OCI-LY7 (cell line): ENCODE measurements around the gene CRIM1. TPM values are rescaled to one million over a fixed set of nuclear protein-coding genes. Genes with fewer than 3 reads are reported as not detected.

Experiments used
- BruUV-seq: library from RNA; stranded (reverse); fragments of 400-500 nt; replicated peaks from 2 replicates; lab custom pipeline; 2021; lab: Mats Ljungman, UMichigan
- CTCF ChIA-PET: fragments of 300-600 bp; sonication (Branson Sonifier 250); formaldehyde crosslinking; loops from one replicate; lab custom pipeline; 2022; ENCODE audit warnings: antibody characterized with exemption; ENCODE audit not compliant: unreplicated experiment; lab: Charles Lee
- POLR2A ChIA-PET: fragments of 300-600 bp; sonication (Branson Sonifier 250); formaldehyde crosslinking; loops from one replicate; lab custom pipeline; 2022; ENCODE audit warnings: antibody characterized with exemption; lab: Charles Lee
- DNase-seq: peaks from one replicate; pipeline ENCODE4 v3.0.0-alpha.2; 2015; ENCODE audit warnings: low spot score
- H2AFZ ChIP-seq: fragments of 200-600 bp; sonication (generic), shearing (Covaris generic); 2 replicates; pipeline ENCODE4 v1.6.1; 2014; ENCODE audit warnings: mild to moderate bottlenecking, antibody characterized with exemption, low read length, moderate library complexity
- H3K27ac ChIP-seq: fragments of 200-600 bp; sonication (generic); 2 replicates; pipeline ENCODE4 v1.5.1; 2014; ENCODE audit warnings: mixed run types, low read depth, mild to moderate bottlenecking, moderate library complexity, low read length, inconsistent platforms; ENCODE audit not compliant: poor library complexity, severe bottlenecking
- H3K36me3 ChIP-seq: fragments of 200-600 bp; sonication (generic); 2 replicates; pipeline ENCODE4 v1.6.1; 2014; ENCODE audit warnings: mild to moderate bottlenecking, antibody characterized with exemption, low read length, moderate library complexity, mixed read lengths; ENCODE audit not compliant: insufficient read depth
- H3K4me1 ChIP-seq: fragments of 200-600 bp; sonication (generic); 2 replicates; pipeline ENCODE4 v1.5.1; 2014; ENCODE audit warnings: mild to moderate bottlenecking, low read length; ENCODE audit not compliant: insufficient read depth, poor library complexity, severe bottlenecking
- H3K4me2 ChIP-seq: fragments of 200-600 bp; sonication (generic); 2 replicates; pipeline ENCODE4 v1.6.1; 2014; ENCODE audit warnings: mild to moderate bottlenecking, low read length
- H3K4me3 ChIP-seq: fragments of 200-600 bp; sonication (generic); 2 replicates; pipeline ENCODE4 v1.5.1; 2014; ENCODE audit warnings: mild to moderate bottlenecking, low read depth, low read length; ENCODE audit not compliant: poor library complexity, severe bottlenecking
- H3K79me2 ChIP-seq: fragments of 200-600 bp; sonication (generic); 2 replicates; pipeline ENCODE4 v1.6.1; 2016; ENCODE audit warnings: low read depth, mild to moderate bottlenecking, low read length, moderate library complexity, mixed read lengths; ENCODE audit not compliant: insufficient read depth
- H3K9me2 ChIP-seq: fragments of 200-600 bp; sonication (generic); 2 replicates; pipeline ENCODE4 v1.6.1; 2016; ENCODE audit warnings: mild to moderate bottlenecking, low read length, mixed read lengths; ENCODE audit not compliant: insufficient read depth
- H3K9me3 ChIP-seq: fragments of 200-600 bp; sonication (generic); 2 replicates; pipeline ENCODE4 v1.6.1; 2014; ENCODE audit warnings: mild to moderate bottlenecking, mixed run types, low read length, mixed read lengths
- H4K20me1 ChIP-seq: fragments of 200-600 bp; sonication (generic); 2 replicates; pipeline ENCODE4 v1.6.1; 2014; ENCODE audit warnings: mild to moderate bottlenecking, antibody characterized with exemption, low read length, moderate library complexity, mixed read lengths; ENCODE audit not compliant: insufficient read depth
- CTCF ChIP-seq: fragments of 200-600 bp; sonication (generic); conservative IDR thresholded peaks from 2 replicates; pipeline ENCODE4 v1.5.1; 2014; ENCODE audit warnings: mild to moderate bottlenecking, antibody characterized with exemption, low read length, moderate library complexity, mixed read lengths
- EZH2phosphoT487 ChIP-seq: fragments of 200-600 bp; sonication (generic); IDR thresholded peaks from 2 replicates; pipeline ENCODE4 v1.6.1; 2018; ENCODE audit warnings: low read depth, borderline replicate concordance, mild to moderate bottlenecking, mixed run types, antibody characterized with exemption, low read length, moderate library complexity, mixed read lengths
- intact Hi-C: fragments of 100-400 bp; cut with micrococcal nuclease; formaldehyde crosslinking; loops from one replicate; pipeline ENCODE4 v1.10.0; 2022; ENCODE audit not compliant: unreplicated experiment
- total RNA-seq, 2 experiments: library from RNA; depleted of rRNA in 1 of 2; stranded (reverse); fragments of >200 nt in 1 of 2; shearing (Covaris generic) in 1 of 2; gene quantifications; 2 replicates each; pipeline ENCODE4 v1.2.3, GENCODE V29; 2014 to 2022

The CRIM1 gene
- total RNA-seq, 2 experiments from 2014 or later, result 37.0 to 47.4 TPM

GRCh38 chr2:36329251-36329650, 26.3 kb upstream of the CRIM1 start:
- H3K4me2 ChIP-seq, result no peak overlapping the region
- H3K36me3 ChIP-seq, result no peaks in the 10 kb centered on the region
- no peak for TF ChIP-seq CTCF
- TF ChIP-seq EZH2phosphoT487, result no peak
- no peak overlapping the region for H2AFZ ChIP-seq
- no peak overlapping the region for H3K4me3 ChIP-seq
- ChIA-PET POLR2A (no interaction called here), CTCF (no interaction called here)
- no peaks in the 10 kb centered on the region for H3K9me2 ChIP-seq
- H3K27ac ChIP-seq, result no peak overlapping the region
- no peaks in the 10 kb centered on the region for H3K79me2 ChIP-seq
- H4K20me1 ChIP-seq, result no peaks in the 10 kb centered on the region
- intact Hi-C loops, result no loop called here
- H3K4me1 ChIP-seq, result no peaks in the 10 kb centered on the region
- no peak for DNase-seq
- BruUV-seq, result no TSS peak
- no peaks in the 10 kb centered on the region for H3K9me3 ChIP-seq

GRCh38 chr2:36329746-36330472, 25.7 kb upstream of the CRIM1 start:
- Histone ChIP-seq H3K79me2 (no peaks in the 10 kb centered on the region), H2AFZ (no peak overlapping the region), H3K9me3 (no peaks in the 10 kb centered on the region), H3K27ac (no peak overlapping the region), H3K4me3 (no peak overlapping the region), H3K36me3 (no peaks in the 10 kb centered on the region), H3K9me2 (no peaks in the 10 kb centered on the region), H3K4me1 (no peaks in the 10 kb centered on the region), H4K20me1 (no peaks in the 10 kb centered on the region), H3K4me2 (no peak overlapping the region)
- ChIA-PET CTCF (no interaction called here), POLR2A (no interaction called here)
- TF ChIP-seq EZH2phosphoT487, result no peak
- no TSS peak for BruUV-seq
- intact Hi-C loops, result no loop called here
- DNase-seq, result no peak

- DNase-seq, result no peak
- no peaks in the 10 kb centered on the region for H3K36me3 ChIP-seq
- no peaks in the 10 kb centered on the region for H3K79me2 ChIP-seq
- H3K27ac ChIP-seq, result no peak overlapping the region
- CTCF ChIA-PET, result no interaction called here
- POLR2A ChIA-PET, result interaction anchor here (0.7 kb wide), 1 partner anchor 13 kb away, joined by 3 read pairs; no protein-coding TSS in a partner anchor
- no peak overlapping the region for H3K4me3 ChIP-seq
- intact Hi-C loops, result no loop called here
- H4K20me1 ChIP-seq, result no peaks in the 10 kb centered on the region
- H3K9me2 ChIP-seq, result no peaks in the 10 kb centered on the region
- no peak overlapping the region for H2AFZ ChIP-seq
- H3K9me3 ChIP-seq, result no peaks in the 10 kb centered on the region
- TF ChIP-seq EZH2phosphoT487 (no peak), CTCF (no peak)
- no peak overlapping the region for H3K4me2 ChIP-seq
- no TSS peak for BruUV-seq
- no peaks in the 10 kb centered on the region for H3K4me1 ChIP-seq
Observed at GRCh38 chr2:36330473-36331395, 24.8 kb upstream of the CRIM1 start.
